Lung (tissue), 12 donors: ENCODE measurements around the gene FBN1. TPM values are rescaled to one million over a fixed set of nuclear protein-coding genes. Genes with fewer than 3 reads are reported as not detected.
A peak's percentile ranks its signal among the peaks of the same experiment; 100 is the strongest.

Experiments
- ATAC-seq: fragments of 200-7000 bp; cut with Tn5 transposase; one replicate; pipeline ENCODE4 v1.9.1; 2020; ENCODE audit warnings: moderate number of reproducible peaks; ENCODE audit not compliant: insufficient read depth, low FRiP score
- DNase-seq, 3 donors: peaks; one replicate each; pipeline ENCODE4 v3.0.0-alpha.2; 2013 to 2017
- H3K27ac ChIP-seq, 2 donors: one replicate each; pipeline ENCODE4 v1.5.1; 2013; ENCODE audit warnings: mild to moderate bottlenecking in 2 of 2, moderate library complexity in 2 of 2, control low read depth in 1 of 2, inconsistent platforms in 1 of 2, low read depth in 1 of 2, low read length in 1 of 2
- H3K27me3 ChIP-seq, 3 donors: one replicate each; pipeline ENCODE4 v1.5.1; 2013; ENCODE audit warnings: low read length in 2 of 3; ENCODE audit not compliant: control insufficient read depth in 3 of 3, insufficient read depth in 3 of 3
- H3K36me3 ChIP-seq, 4 donors: one replicate each; pipeline ENCODE4 v1.5.1; 2013; ENCODE audit warnings: low read length in 4 of 4, mild to moderate bottlenecking in 1 of 4, moderate library complexity in 1 of 4; ENCODE audit not compliant: control insufficient read depth in 4 of 4, insufficient read depth in 4 of 4
- H3K4me1 ChIP-seq, 5 donors: one replicate each; pipeline ENCODE4 v1.5.1; 2013; ENCODE audit warnings: low read length in 5 of 5, mild to moderate bottlenecking in 2 of 5, moderate library complexity in 1 of 5; ENCODE audit not compliant: control insufficient read depth in 5 of 5, insufficient read depth in 5 of 5
- H3K4me3 ChIP-seq: one replicate; pipeline ENCODE4 v1.5.1; 2013; ENCODE audit warnings: mild to moderate bottlenecking, control low read depth, moderate library complexity
- H3K9ac ChIP-seq, 2 donors: one replicate each; pipeline ENCODE4 v1.5.1; 2013; ENCODE audit warnings: low read length in 2 of 2, control low read depth in 1 of 2; ENCODE audit not compliant: insufficient read depth in 1 of 2
- H3K9me3 ChIP-seq, 4 donors: one replicate each; pipeline ENCODE4 v1.5.1; 2013; ENCODE audit warnings: low read length in 3 of 4, mild to moderate bottlenecking in 1 of 4, moderate library complexity in 1 of 4; ENCODE audit not compliant: control insufficient read depth in 4 of 4, insufficient read depth in 3 of 4
- CTCF ChIP-seq: IDR thresholded peaks from 2 replicates; pipeline ENCODE4 v1.5.1; 2012; ENCODE audit warnings: mild to moderate bottlenecking; ENCODE audit errors: control extremely low read depth, extremely low read depth
- WGBS, 2 donors: extraction: QIAGEN DNeasy Blood & Tissue Kit; methylation state at CpG; one replicate each; pipeline ENCODE4 v1.1.7; 2013; 5-methylcytosine and 5-hydroxymethylcytosine counted together
- polyA plus RNA-seq, 2 donors: library from polyadenylated mRNA; stranded (reverse); fragments of 200-250 nt; gene quantifications; one replicate each; pipeline ENCODE4 v1.2.1, GENCODE V29; 2013
- total RNA-seq, 2 donors: library from RNA; depleted of rRNA in 1 of 2; stranded (reverse); fragments of >200 nt in 1 of 2; gene quantifications; one replicate each; pipeline ENCODE4 v1.2.1, GENCODE V29; 2014 to 2021
- donor health status: control.
- donor health status: control.
- donor health status: Bipolar disorder and iron deficiency.
- donor health status: healthy.
- donor health status: DM: yes; HTN: yes; CAD: no.

The FBN1 gene
- total and polyA plus RNA-seq, 4 donors: 6.0 to 170 (median 60.8) TPM

GRCh38 chr15:48617619-48618018 is 27.9 kb downstream of the FBN1 start:
- no peak for TF ChIP-seq CTCF
- Histone ChIP-seq H3K4me3 (no peak overlapping the region), H3K27me3 (no peaks in the 10 kb centered on the region), H3K27ac (no peak overlapping the region), H3K9me3 (no peaks in the 10 kb centered on the region), H3K4me1 (peaks cover 1 to 48% (median 16%) of the 10 kb centered on the region in 5 donors), H3K9ac (no peak overlapping the region), H3K36me3 (no peaks in the 10 kb centered on the region)
- WGBS, 2 donors: 14 to 28% methylated on average over 2 of the region's 2 CpGs
- ATAC-seq: peak; percentile 41
- DNase-seq: peak; percentile 85 to 92 (median 90)

DNA sequence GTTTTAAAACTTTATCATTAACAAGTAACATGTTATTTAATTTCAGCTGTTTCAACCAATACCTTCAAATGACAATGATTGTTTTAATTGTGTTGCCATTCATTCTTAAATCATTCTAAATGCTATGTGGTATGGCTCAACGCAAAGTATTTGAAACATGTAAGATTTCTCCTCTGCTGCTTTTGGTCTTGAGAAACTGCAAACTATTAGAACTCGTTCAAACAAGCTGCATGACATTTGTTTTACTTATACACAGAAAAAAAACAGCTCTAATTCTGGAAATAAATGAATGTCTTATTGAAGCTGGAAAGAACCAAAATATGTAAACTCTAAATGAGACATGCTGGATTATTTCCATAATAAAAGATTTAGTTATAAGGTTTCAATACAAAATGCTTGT is 29.3 kb downstream of the FBN1 start:
- DNase-seq (peak in 2 of 3 donors; percentile 64 to 71), ATAC-seq (no peak)
- Histone ChIP-seq H3K4me3 (no peak overlapping the region), H3K27ac (no peak overlapping the region), H3K9me3 (no peaks in the 10 kb centered on the region), H3K27me3 (no peaks in the 10 kb centered on the region), H3K36me3 (peaks cover 0 to 2% (median 0%) of the 10 kb centered on the region in 4 donors), H3K4me1 (peaks cover 1 to 48% (median 16%) of the 10 kb centered on the region in 5 donors), H3K9ac (no peak overlapping the region)
- TF ChIP-seq CTCF: no peak
- WGBS, 2 donors: 58 to 73% methylated on average over 2 of the region's 2 CpGs

DNA sequence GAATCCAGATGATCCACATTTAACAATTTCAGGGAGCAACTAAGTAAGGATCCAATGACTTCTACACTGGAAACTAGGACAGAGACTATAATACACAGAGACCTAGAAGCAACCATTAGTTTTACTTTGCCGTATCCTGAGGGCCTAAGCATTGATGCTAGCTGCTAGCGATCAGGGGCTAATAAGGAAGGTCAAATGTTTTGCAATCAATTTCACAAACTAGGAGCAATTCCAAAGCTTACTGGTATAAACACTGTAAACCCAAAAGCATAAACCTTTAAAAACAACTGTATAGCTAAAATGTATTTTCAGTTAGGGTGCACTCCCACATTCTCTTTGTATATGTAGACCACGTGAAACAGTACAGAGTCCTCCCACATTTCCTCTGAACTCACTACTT is 31.5 kb downstream of the FBN1 start:
- no peak for TF ChIP-seq CTCF
- Histone ChIP-seq H3K4me1 (peaks cover 1 to 48% (median 16%) of the 10 kb centered on the region in 5 donors), H3K4me3 (no peak overlapping the region), H3K36me3 (peaks cover 0 to 20% (median 0%) of the 10 kb centered on the region in 4 donors), H3K27ac (no peak overlapping the region), H3K27me3 (no peaks in the 10 kb centered on the region), H3K9ac (no peak overlapping the region), H3K9me3 (no peaks in the 10 kb centered on the region)
- ATAC-seq: peak; percentile 11
- WGBS, 2 donors: 66 to 74% methylated on average over 3 of the region's 3 CpGs
- DNase-seq: peak in 2 of 3 donors; percentile 38 to 56

GRCh38 chr15:48609486-48609885 is 36.0 kb downstream of the FBN1 start:
- DNase-seq: no peak
- TF ChIP-seq CTCF: no peak
- WGBS, 2 donors: 84 to 93% methylated on average over 3 of the region's 3 CpGs
- Histone ChIP-seq H3K36me3 (peaks cover 0 to 31% (median 3%) of the 10 kb centered on the region in 4 donors), H3K4me1 (peaks cover 0 to 11% (median 3%) of the 10 kb centered on the region in 5 donors), H3K4me3 (no peak overlapping the region), H3K9me3 (no peaks in the 10 kb centered on the region), H3K9ac (no peak overlapping the region), H3K27ac (no peak overlapping the region), H3K27me3 (no peaks in the 10 kb centered on the region)
- no peak for ATAC-seq
